SK-N-SH treated with all-trans-retinoic acid at 6 μM for 48 hours (cell line): ENCODE data around the gene BRME1.

ENCODE experiments used
- CREB5 ChIP-seq: fragments of 250-450 bp; sonication (Bioruptor Pico); IDR thresholded peaks from 2 replicates; pipeline ENCODE4 v1.5.1; 2020; ENCODE audit warnings: low read depth, mild to moderate bottlenecking, moderate library complexity
- CSDC2 ChIP-seq: fragments of 250-450 bp; sonication (Bioruptor Pico); IDR thresholded peaks from 2 replicates; pipeline ENCODE4 v1.5.0; 2020; ENCODE audit warnings: mild to moderate bottlenecking, moderate library complexity
- PATZ1 ChIP-seq: fragments of 250-450 bp; sonication (Bioruptor Pico); IDR thresholded peaks from 2 replicates; pipeline ENCODE4 v1.8.0; 2020; ENCODE audit warnings: mild to moderate bottlenecking, moderate library complexity, borderline replicate concordance
- RARB ChIP-seq: fragments of 250-450 bp; sonication (Bioruptor Pico); IDR thresholded peaks from 2 replicates; pipeline ENCODE4 v1.8.0; 2021; ENCODE audit warnings: mild to moderate bottlenecking, moderate library complexity
- TSHZ2 ChIP-seq: fragments of 250-450 bp; sonication (Bioruptor Pico); IDR thresholded peaks from 2 replicates; pipeline ENCODE4 v1.5.0; 2020; ENCODE audit warnings: mild to moderate bottlenecking, moderate library complexity
- ZFP3 ChIP-seq: fragments of 250-450 bp; sonication (Bioruptor Pico); IDR thresholded peaks from 2 replicates; pipeline ENCODE4 v1.5.0; 2020; ENCODE audit warnings: mild to moderate bottlenecking, moderate library complexity
- ZFP30 ChIP-seq: fragments of 450-650 bp; formaldehyde crosslinking; IDR thresholded peaks from 2 replicates; pipeline ENCODE4 v1.5.0; 2022; ENCODE audit warnings: mild to moderate bottlenecking, moderate library complexity
- ZNF565 ChIP-seq: fragments of 450-650 bp; formaldehyde crosslinking; conservative IDR thresholded peaks from 2 replicates; pipeline ENCODE4 v1.5.0; 2020; ENCODE audit warnings: low read depth, mild to moderate bottlenecking, moderate library complexity
- ZNF8 ChIP-seq: fragments of 450-650 bp; formaldehyde crosslinking; IDR thresholded peaks from 2 replicates; pipeline ENCODE4 v1.5.0; 2020; ENCODE audit warnings: mild to moderate bottlenecking, moderate library complexity
- TF ChIP-seq, protein P1 (sequence below): fragments of 250-450 bp; sonication (Bioruptor Pico); IDR thresholded peaks from 2 replicates; pipeline ENCODE4 v1.8.0; 2021; ENCODE audit warnings: low read depth, mild to moderate bottlenecking, moderate library complexity, borderline replicate concordance
- TF ChIP-seq, protein P2 (sequence below): fragments of 250-450 bp; sonication (Bioruptor Pico); IDR thresholded peaks from 2 replicates; pipeline ENCODE4 v1.5.1; 2021; ENCODE audit warnings: mild to moderate bottlenecking, moderate library complexity

GRCh38 chr19:13938301-13939064, 32.6 kb upstream of the BRME1 start, which contains the start of gene PODNL1:
- no peak for TF ChIP-seq RARB (CRISPR knock-in tag)
- TF ChIP-seq, protein P1, sequence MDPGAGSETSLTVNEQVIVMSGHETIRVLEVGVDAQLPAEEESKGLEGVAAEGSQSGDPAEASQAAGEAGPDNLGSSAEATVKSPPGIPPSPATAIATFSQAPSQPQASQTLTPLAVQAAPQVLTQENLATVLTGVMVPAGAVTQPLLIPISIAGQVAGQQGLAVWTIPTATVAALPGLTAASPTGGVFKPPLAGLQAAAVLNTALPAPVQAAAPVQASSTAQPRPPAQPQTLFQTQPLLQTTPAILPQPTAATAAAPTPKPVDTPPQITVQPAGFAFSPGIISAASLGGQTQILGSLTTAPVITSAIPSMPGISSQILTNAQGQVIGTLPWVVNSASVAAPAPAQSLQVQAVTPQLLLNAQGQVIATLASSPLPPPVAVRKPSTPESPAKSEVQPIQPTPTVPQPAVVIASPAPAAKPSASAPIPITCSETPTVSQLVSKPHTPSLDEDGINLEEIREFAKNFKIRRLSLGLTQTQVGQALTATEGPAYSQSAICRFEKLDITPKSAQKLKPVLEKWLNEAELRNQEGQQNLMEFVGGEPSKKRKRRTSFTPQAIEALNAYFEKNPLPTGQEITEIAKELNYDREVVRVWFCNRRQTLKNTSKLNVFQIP (CRISPR knock-in tag) = no peak
- TF ChIP-seq, protein P2, sequence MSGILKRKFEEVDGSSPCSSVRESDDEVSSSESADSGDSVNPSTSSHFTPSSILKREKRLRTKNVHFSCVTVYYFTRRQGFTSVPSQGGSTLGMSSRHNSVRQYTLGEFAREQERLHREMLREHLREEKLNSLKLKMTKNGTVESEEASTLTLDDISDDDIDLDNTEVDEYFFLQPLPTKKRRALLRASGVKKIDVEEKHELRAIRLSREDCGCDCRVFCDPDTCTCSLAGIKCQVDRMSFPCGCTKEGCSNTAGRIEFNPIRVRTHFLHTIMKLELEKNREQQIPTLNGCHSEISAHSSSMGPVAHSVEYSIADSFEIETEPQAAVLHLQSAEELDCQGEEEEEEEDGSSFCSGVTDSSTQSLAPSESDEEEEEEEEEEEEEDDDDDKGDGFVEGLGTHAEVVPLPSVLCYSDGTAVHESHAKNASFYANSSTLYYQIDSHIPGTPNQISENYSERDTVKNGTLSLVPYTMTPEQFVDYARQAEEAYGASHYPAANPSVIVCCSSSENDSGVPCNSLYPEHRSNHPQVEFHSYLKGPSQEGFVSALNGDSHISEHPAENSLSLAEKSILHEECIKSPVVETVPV (CRISPR knock-in tag) = no peak
- TF ChIP-seq ZNF8 (CRISPR knock-in tag) = no peak
- no peak for TF ChIP-seq PATZ1 (CRISPR knock-in tag)
- no peak for TF ChIP-seq CSDC2 (CRISPR knock-in tag)
- TF ChIP-seq CREB5 (CRISPR knock-in tag) = no peak
- no peak for TF ChIP-seq ZFP30
- no peak for TF ChIP-seq TSHZ2 (CRISPR knock-in tag)
- TF ChIP-seq ZFP3 (CRISPR knock-in tag) = no peak
- TF ChIP-seq ZNF565 (CRISPR knock-in tag) = no peak
